ENCODE results near the gene ARHGAP6.
A peak's percentile ranks its signal among the peaks of the same experiment; 100 is the strongest.

The ARHGAP6 gene

DNA sequence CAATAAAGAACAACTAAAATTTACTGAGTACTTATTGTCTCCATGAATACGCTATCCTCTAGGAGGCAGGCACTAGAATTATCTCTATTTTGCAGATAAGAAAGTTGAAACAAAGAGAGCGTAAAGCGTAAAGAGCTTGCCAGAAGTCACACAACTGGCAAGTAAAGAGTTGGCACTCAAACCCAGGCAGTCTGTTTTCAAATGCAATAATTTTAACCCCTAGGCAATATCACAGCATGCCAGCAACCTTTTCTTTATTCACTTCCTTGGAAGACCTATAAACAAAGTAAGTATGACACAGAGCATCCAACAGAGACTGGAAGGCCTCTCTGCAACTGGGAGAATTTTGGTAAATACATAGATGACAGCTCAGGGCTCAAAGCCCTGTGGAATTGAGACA is 395.7 kb downstream of the ARHGAP6 start:
- TF ChIP-seq, protein P1, sequence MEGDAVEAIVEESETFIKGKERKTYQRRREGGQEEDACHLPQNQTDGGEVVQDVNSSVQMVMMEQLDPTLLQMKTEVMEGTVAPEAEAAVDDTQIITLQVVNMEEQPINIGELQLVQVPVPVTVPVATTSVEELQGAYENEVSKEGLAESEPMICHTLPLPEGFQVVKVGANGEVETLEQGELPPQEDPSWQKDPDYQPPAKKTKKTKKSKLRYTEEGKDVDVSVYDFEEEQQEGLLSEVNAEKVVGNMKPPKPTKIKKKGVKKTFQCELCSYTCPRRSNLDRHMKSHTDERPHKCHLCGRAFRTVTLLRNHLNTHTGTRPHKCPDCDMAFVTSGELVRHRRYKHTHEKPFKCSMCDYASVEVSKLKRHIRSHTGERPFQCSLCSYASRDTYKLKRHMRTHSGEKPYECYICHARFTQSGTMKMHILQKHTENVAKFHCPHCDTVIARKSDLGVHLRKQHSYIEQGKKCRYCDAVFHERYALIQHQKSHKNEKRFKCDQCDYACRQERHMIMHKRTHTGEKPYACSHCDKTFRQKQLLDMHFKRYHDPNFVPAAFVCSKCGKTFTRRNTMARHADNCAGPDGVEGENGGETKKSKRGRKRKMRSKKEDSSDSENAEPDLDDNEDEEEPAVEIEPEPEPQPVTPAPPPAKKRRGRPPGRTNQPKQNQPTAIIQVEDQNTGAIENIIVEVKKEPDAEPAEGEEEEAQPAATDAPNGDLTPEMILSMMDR (IDR thresholded peaks at IDR 0.05), result no peak
- Histone ChIP-seq H3K27ac (no peak overlapping the region), H3K4me3 (no peak overlapping the region)
- no peak for DNase-seq (ENCODE audit: low spot score)

DNA sequence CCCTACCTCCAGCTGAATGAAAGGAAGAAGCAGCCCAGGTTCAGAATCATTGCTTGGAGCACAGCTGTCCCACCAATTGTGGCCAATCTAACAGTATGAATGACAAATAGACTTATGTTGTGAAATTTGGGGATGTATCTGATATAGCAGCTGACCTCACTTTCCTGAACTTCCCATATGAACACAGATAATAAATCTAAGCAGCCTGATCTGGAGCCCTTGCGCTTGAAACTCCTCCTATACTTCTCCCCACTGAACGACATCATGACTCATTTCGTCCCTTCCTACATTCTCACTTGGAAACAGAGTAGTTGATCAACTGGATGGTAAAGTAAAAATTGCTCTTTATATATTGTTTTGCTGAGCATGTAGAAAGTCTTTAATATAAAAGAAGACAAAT is 396.7 kb downstream of the ARHGAP6 start:
- TF ChIP-seq, protein P1 (IDR thresholded peaks at IDR 0.05), result no peak
- no peak for DNase-seq (ENCODE audit: low spot score)
- H3K27ac ChIP-seq, result no peak overlapping the region
- no peak overlapping the region for H3K4me3 ChIP-seq

DNA sequence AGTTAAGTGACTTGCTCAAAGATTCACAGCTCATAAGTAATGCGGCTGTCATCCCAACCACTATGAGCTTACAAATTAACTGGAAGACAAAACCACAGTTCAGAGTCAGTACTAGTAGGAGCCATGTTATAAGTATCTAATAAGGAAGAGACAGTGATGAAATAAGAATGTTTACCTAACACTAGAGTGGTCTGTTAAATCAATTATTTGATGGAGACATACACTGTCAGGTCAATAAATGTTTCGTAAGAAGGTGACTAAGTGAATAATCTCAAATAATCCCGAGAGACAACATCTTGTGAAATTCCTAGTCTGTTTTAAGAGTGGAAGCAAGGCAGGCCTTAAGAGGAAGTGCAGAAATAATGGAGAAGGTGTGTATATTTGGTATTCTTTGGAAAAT is 398.3 kb downstream of the ARHGAP6 start:
- Histone ChIP-seq H3K27ac (no peak overlapping the region), H3K4me3 (no peak overlapping the region)
- no peak for DNase-seq (ENCODE audit: low spot score)
- TF ChIP-seq, protein P1 (IDR thresholded peaks at IDR 0.05), result no peak

DNA sequence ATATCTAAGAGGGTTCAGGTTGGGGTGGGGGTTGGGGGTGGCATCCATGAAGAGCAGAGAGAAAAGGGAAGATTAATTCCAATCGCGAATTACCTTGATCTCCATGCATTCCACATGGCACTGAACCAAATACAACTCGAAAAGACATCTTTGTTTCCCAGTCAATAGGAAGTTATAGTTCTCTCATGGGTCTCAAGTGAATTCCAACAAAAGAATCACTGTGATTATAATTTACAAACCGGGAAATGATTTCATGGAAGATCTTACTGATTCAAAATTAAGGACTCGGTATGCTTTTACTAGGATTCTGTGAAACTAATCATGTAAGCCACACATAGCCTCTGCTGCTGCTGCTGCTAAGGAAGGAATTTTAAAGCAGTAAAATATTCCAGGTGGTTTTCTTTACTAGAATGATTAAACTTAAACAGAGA is 399.1 kb downstream of the ARHGAP6 start:
- Histone ChIP-seq H3K27ac (peak overlapping the region in 1 of 2 donors; percentile 1), H3K4me3 (no peak overlapping the region)
- TF ChIP-seq, protein P1 (IDR thresholded peaks at IDR 0.05), result no peak
- DNase-seq (ENCODE audit: low spot score), result no peak

DNA sequence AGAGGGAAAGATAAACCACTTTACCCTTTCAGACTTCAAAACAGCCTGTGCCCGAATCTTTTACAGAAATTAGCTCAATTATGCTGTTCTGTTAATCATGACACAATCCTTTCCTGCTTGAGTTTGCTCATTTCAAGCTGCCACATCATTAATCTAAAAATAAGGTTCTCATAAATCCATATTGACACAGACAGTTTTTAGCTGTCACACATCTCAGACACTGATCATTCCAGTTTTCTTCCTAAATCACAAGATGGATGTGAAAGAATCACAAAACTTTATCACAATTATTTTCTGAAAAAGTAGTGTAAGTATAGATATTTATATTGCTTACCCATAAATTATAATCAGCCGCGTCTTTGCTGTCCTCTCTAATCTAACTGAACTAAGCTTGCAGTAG is 400.4 kb downstream of the ARHGAP6 start:
- TF ChIP-seq, protein P1 (IDR thresholded peaks at IDR 0.05), result no peak
- Histone ChIP-seq H3K4me3 (peak overlapping the region; percentile 16), H3K27ac (peak overlapping the region in 1 of 2 donors; percentile 1)
- DNase-seq (ENCODE audit: low spot score), result no peak

DNA sequence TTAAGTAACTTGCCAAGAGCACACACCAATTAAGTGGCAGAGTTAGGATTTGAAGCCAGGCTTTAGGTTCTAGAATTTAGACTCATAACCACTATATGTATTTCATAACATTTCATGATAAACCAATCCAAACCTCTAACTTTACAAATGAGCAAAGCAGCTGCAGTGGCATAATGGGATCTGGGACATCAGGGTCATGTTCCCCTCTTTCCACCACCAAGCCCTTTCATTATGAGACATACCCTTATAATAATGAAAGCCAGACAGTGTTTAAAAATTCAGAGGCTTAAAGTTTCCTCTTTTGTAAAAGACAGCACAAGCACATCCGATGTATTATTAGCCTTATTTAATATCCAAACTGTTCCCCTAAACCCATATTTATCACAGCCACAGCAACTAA is 400.8 kb downstream of the ARHGAP6 start:
- TF ChIP-seq, protein P1 (IDR thresholded peaks at IDR 0.05), result no peak
- DNase-seq (ENCODE audit: low spot score), result no peak
- Histone ChIP-seq H3K4me3 (peak overlapping the region; percentile 16), H3K27ac (no peak overlapping the region)

DNA sequence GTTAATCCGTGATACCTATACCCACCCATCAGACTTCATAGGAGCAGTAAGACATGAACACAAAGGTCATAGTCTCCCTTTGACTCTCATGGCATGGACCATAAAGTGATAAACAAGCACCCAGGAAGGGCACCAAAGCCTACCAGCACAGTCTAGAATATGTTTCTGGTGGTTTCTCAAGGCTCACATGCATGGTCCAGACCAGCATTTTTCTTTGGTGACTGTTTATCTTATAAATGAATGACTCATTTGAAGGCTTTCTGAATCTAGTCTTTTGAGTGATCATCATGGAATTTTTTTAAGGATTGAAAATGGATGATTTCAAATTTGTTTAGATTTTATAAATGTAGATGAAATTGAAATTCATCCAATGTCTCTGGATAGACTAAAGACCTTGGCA is 404.5 kb downstream of the ARHGAP6 start:
- TF ChIP-seq, protein P1 (IDR thresholded peaks at IDR 0.05), result no peak
- H3K27ac ChIP-seq, result no peak overlapping the region
- no peak for DNase-seq (ENCODE audit: low spot score)
- H3K4me3 ChIP-seq, result no peak overlapping the region
